Keratinocyte (primary cell): ENCODE data around the gene KCNK17. TPM values are rescaled to one million over a fixed set of nuclear protein-coding genes. Genes with fewer than 3 reads are reported as not detected.

ENCODE experiments used
- DNase-seq: peaks from one replicate; pipeline ENCODE4 v3.0.0-alpha.2; 2011; ENCODE audit warnings: low read depth, missing footprints, low spot score
- FAIRE-seq: peaks from 2 replicates; lab custom pipeline; 2011; peaks lifted over from hg19 to GRCh38; lab: Jason Lieb, UNC
- H2AFZ ChIP-seq: 2 replicates; pipeline ENCODE4 v1.6.0; 2012; ENCODE audit warnings: low read length, control low read depth, inconsistent platforms; ENCODE audit not compliant: control insufficient read depth
- H3K27ac ChIP-seq: 2 replicates; pipeline ENCODE4 v1.5.1; 2011; ENCODE audit warnings: low read length; ENCODE audit not compliant: control insufficient read depth, insufficient read depth
- H3K27me3 ChIP-seq: 3 replicates; pipeline ENCODE4 v1.6.0; 2011; ENCODE audit warnings: low read length; ENCODE audit not compliant: control insufficient read depth, insufficient read depth; ENCODE audit errors: extremely low read depth
- H3K36me3 ChIP-seq, 2 experiments: 2 replicates in 1 of 2; 3 replicates in 1 of 2; pipeline ENCODE4 v1.5.1; 2011; ENCODE audit warnings: low read length in 2 of 2, mild to moderate bottlenecking in 1 of 2; ENCODE audit not compliant: control insufficient read depth in 2 of 2, insufficient read depth in 2 of 2; ENCODE audit errors: extremely low read depth in 1 of 2
- H3K4me1 ChIP-seq: 3 replicates; pipeline ENCODE4 v1.5.1; 2011; ENCODE audit warnings: low read length; ENCODE audit not compliant: control insufficient read depth, insufficient read depth; ENCODE audit errors: extremely low read depth
- H3K4me2 ChIP-seq: 3 replicates; pipeline ENCODE4 v1.6.0; 2011; ENCODE audit warnings: low read depth, low read length; ENCODE audit not compliant: control insufficient read depth, insufficient read depth; ENCODE audit errors: extremely low read depth
- H3K4me3 ChIP-seq, 3 experiments: fragments of 200-600 bp in 1 of 3; sonication (generic) in 1 of 3; 2 replicates in 2 of 3; 3 replicates in 1 of 3; pipeline ENCODE4 v1.5.1; 2011 to 2016; ENCODE audit warnings: low read length in 3 of 3, mild to moderate bottlenecking in 3 of 3, control low read depth in 2 of 3, inconsistent platforms in 1 of 3, low read depth in 1 of 3, mixed read lengths in 1 of 3, mixed run types in 1 of 3, moderate library complexity in 1 of 3; ENCODE audit not compliant: control insufficient read depth in 2 of 3, insufficient read depth in 2 of 3; ENCODE audit errors: extremely low read depth in 1 of 3
- H3K79me2 ChIP-seq: 2 replicates; pipeline ENCODE4 v1.6.0; 2012; ENCODE audit warnings: low read length; ENCODE audit not compliant: control insufficient read depth, insufficient read depth
- H3K9ac ChIP-seq: 3 replicates; pipeline ENCODE4 v1.6.0; 2011; ENCODE audit warnings: low read length; ENCODE audit not compliant: control insufficient read depth, insufficient read depth; ENCODE audit errors: extremely low read depth
- H3K9me1 ChIP-seq: 3 replicates; pipeline ENCODE4 v1.6.0; 2011; ENCODE audit warnings: low read length; ENCODE audit not compliant: control insufficient read depth, insufficient read depth; ENCODE audit errors: extremely low read depth
- H3K9me3 ChIP-seq: 2 replicates; pipeline ENCODE4 v1.5.1; 2012; ENCODE audit warnings: low read depth, low read length; ENCODE audit not compliant: control insufficient read depth
- H4K20me1 ChIP-seq: 3 replicates; pipeline ENCODE4 v1.6.0; 2011; ENCODE audit warnings: low read length; ENCODE audit not compliant: control insufficient read depth, insufficient read depth; ENCODE audit errors: extremely low read depth
- CTCF ChIP-seq, 3 experiments: IDR thresholded peaks in 1 of 3; conservative IDR thresholded peaks in 1 of 3; optimal IDR thresholded peaks in 1 of 3; 2 replicates in 2 of 3; 3 replicates in 1 of 3; pipeline versions ENCODE3 to v1.5.1; 2011; ENCODE audit warnings: low read length in 3 of 3, mild to moderate bottlenecking in 3 of 3, moderate library complexity in 2 of 3, control low read depth in 1 of 3, inconsistent platforms in 1 of 3; ENCODE audit not compliant: insufficient read depth in 2 of 3; ENCODE audit errors: extremely low read depth in 1 of 3
- EZH2 ChIP-seq: IDR thresholded peaks from one replicate; pipeline ENCODE4 v1.6.1; 2012; ENCODE audit warnings: inconsistent platforms, mild to moderate bottlenecking, low read length, moderate library complexity
- dilution Hi-C: fragments of 300-500 bp; cut with MboI; formaldehyde crosslinking; loops from one replicate; pipeline ENCODE4 v1.7.0; 2020; ENCODE audit warnings: low sequenced_read_pairs; ENCODE audit not compliant: extremely low pct_ligation_motif_present
- polyA plus RNA-seq, 5 experiments: library from polyadenylated mRNA; depleted of rRNA in 3 of 5; stranded (reverse) in 3 of 5; stranded (forward) in 1 of 5; unstranded in 1 of 5; fragments of >200 nt; gene quantifications; 1 replicate in 1 of 5; 2 replicates in 3 of 5; 3 replicates in 1 of 5; pipeline versions ENCODE4 v1.2.1 to v1.2.3, GENCODE V29; 2011 to 2012; ENCODE audit warnings: missing spikeins in 2 of 5, low read depth in 1 of 5, low replicate concordance in 1 of 5

Gene KCNK17
- polyA plus RNA-seq, 1 donor (not counting 4 experiments of a cell fraction or from before 2014, with no cell fraction given): not detected

GRCh38 chr6:39294899-39295298 is 19.3 kb downstream of the KCNK17 start:
- Histone ChIP-seq H3K4me1 (no peaks in the 10 kb centered on the region), H3K36me3 (no peaks in the 10 kb centered on the region), H3K9me1 (no peaks in the 10 kb centered on the region), H3K79me2 (no peaks in the 10 kb centered on the region), H2AFZ (no peak overlapping the region), H3K27ac (no peak overlapping the region), H3K4me3 (no peak overlapping the region), H3K4me2 (no peak overlapping the region), H3K9ac (no peak overlapping the region), H4K20me1 (no peaks in the 10 kb centered on the region), H3K27me3 (peaks cover 11% of the 10 kb centered on the region), H3K9me3 (no peaks in the 10 kb centered on the region)
- DNase-seq (no peak), FAIRE-seq (no peak)
- TF ChIP-seq CTCF (optimal IDR thresholded peaks at IDR 0.05 in 1 of 3, IDR thresholded peaks at IDR 0.05 in 1 of 3, conservative IDR thresholded peaks at IDR 0.05 in 1 of 3; ENCODE audit: extremely low read depth in 1 of 3, insufficient read depth in 2 of 3, low read length in 3 of 3) (no peak), EZH2 (no peak)
- dilution Hi-C loops: no loop called here

GRCh38 chr6:39294133-39294532 is 20.1 kb downstream of the KCNK17 start:
- TF ChIP-seq CTCF (optimal IDR thresholded peaks at IDR 0.05 in 1 of 3, IDR thresholded peaks at IDR 0.05 in 1 of 3, conservative IDR thresholded peaks at IDR 0.05 in 1 of 3; ENCODE audit: extremely low read depth in 1 of 3, insufficient read depth in 2 of 3, low read length in 3 of 3) (no peak), EZH2 (no peak)
- Histone ChIP-seq H3K79me2 (no peaks in the 10 kb centered on the region), H3K9me3 (no peaks in the 10 kb centered on the region), H3K4me3 (no peak overlapping the region), H3K27ac (no peak overlapping the region), H3K9ac (no peak overlapping the region), H2AFZ (no peak overlapping the region), H3K4me2 (no peak overlapping the region), H3K27me3 (peaks cover 11% of the 10 kb centered on the region), H4K20me1 (no peaks in the 10 kb centered on the region), H3K4me1 (no peaks in the 10 kb centered on the region), H3K9me1 (no peaks in the 10 kb centered on the region), H3K36me3 (no peaks in the 10 kb centered on the region)
- no peak for FAIRE-seq
- dilution Hi-C loops: no loop called here
- no peak for DNase-seq
